COLO668 (cell line): ENCODE measurements around the gene SCAMP1.
"Not testable (repeated sequence)": the region's sequence is repeated elsewhere in the genome, so short reads cannot be mapped to it uniquely, and the experiment has no call there.

Experiments
- DNase-seq: peaks from one replicate; lab custom pipeline; 2025; ENCODE audit not compliant: unreplicated experiment; lab: John Stamatoyannopoulos, UW

The SCAMP1 gene, protein sequence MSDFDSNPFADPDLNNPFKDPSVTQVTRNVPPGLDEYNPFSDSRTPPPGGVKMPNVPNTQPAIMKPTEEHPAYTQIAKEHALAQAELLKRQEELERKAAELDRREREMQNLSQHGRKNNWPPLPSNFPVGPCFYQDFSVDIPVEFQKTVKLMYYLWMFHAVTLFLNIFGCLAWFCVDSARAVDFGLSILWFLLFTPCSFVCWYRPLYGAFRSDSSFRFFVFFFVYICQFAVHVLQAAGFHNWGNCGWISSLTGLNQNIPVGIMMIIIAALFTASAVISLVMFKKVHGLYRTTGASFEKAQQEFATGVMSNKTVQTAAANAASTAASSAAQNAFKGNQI

DNA sequence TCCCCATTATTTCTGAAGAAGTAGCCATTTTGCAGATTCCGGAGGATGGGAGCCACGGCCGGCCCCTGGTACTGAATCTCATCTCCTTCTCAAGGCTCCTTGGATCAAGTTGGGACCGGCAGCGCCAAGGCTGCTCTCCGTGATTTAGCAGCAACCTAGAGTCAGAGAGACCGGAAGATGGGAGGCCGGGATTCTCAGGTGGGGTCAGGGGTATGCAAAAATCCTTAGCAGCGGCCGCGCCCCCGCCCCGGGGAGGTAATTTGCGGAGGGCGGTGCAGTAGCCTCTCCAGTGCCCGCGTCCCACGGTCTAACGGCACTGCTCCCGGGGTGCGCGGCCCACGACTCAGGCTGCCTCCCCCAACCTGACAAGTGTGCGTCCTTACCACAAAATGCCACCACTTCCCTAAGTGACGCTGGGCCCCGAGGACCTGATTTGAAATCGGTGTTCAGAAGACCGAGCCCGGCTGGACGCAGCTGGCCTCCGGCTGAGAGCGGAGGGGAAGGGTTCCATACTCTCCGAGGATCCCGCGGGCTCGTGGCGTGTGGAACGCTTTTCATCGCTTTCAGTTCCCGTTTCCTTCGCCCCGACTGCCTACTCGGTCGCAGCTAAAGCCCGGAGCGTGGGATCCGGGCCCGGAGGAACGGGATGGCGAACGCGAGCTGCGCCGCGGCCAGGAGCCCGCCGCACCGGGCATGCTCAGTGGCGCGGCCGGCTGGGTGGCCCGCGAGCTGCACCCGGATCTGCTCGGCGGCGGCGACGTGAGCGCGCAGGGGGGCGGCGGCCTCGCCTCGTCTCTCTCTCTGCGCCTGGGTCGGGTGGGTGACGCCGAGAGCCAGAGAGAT lies at the start of gene SCAMP1:
SCAMP1 (plus strand) TSS at position 787 of the 843 bp plus-strand sequence; CDS start at position 842, 55 bp downstream.
- peak; percentile 92 for DNase-seq

DNA sequence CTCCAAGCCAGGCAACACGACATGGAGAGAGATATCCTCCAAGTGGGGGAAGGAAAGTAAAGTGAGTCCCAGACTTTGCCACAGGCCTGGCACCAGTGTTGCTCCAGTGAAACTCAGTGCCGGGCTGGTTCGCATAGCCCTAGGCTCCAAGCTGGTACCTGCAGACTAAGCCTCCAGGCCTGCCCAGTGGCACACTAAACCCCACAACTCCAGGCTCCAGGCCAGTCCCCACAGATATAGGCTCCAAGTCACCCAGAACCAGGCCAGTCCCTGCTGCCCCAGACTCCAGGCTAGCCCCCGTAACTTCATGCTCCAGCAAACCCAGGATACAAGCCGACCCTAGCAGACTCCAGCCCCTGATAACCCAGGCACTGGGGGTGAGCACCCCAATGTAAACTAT lies 42.9 kb upstream of the SCAMP1 start:
- DNase-seq: no peak

DNA sequence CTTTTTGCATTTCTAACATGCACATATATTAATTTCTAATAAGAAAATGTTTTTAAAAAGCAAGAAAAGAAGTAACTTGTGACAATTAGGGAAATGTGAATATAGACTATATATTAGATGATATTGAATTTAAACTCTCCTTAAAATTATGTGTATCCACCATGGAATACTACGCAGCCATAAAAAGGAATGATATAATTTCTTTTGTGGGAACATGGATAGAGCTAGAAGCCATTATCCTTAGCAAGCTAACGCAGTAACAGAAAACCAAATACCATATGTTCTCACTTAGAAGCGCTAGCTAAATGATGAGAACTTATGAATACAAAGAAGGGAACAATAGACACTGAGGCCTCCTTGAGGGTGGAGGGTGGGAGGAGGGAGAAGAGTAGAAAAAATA lies 42.1 kb upstream of the SCAMP1 start:
- no peak for DNase-seq

DNA sequence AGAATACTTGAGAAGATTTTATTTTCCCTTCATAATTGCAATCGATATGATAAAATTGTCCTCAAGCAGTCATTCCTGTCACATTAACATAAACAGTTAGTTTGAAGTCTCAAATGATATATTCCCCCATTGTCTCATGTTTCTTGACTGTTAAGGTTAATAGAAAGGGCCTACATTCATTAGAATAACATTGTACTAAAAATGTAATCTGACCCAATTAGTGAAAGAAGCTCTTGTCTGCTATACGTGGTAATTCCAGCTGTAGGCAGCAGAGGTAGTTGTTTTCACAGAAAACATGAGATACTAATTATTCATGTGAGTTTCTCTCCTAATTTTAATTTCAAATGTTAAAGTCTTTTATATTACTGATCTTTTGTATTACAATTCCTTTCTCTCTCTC lies 40.0 kb upstream of the SCAMP1 start:
- DNase-seq: peak; percentile 1

DNA sequence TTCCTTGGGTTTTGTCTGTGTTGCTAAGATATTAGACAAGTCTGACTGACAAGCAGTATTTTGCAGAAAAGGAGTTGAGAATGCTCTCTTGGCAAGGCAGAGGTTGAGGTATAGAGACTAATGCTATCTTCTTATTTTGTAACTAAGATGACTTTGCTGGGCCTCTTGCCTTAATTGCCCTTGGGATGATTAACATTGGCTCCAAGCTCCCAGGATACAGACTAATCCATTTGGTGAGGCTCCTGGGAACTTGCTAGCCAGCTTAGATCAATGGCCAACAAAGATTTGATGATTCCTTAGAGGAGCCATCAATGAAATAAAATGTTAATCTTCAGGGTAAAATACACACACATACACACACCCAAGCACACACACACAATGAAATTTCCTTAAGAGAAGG lies 37.2 kb upstream of the SCAMP1 start:
- DNase-seq: no peak

DNA sequence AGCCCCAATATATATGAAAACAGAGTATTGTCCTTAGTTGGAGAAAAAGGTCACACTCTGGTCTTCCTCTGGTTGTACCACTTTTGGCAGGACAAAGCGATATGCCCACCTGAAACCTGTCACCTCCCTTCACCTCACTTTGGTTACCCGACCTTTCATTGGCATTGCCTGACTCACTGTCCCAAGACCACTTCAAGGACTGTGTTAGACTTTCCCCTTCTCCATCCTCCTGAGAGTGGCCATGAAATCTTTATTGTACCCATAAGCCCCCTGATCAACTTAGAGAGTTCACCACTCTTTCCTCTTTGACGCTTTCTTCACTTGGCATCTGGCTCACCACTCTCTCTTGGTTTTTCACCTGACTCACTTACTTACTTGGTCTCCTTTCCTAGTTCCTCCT lies 33.5 kb upstream of the SCAMP1 start:
- DNase-seq: no peak

DNA sequence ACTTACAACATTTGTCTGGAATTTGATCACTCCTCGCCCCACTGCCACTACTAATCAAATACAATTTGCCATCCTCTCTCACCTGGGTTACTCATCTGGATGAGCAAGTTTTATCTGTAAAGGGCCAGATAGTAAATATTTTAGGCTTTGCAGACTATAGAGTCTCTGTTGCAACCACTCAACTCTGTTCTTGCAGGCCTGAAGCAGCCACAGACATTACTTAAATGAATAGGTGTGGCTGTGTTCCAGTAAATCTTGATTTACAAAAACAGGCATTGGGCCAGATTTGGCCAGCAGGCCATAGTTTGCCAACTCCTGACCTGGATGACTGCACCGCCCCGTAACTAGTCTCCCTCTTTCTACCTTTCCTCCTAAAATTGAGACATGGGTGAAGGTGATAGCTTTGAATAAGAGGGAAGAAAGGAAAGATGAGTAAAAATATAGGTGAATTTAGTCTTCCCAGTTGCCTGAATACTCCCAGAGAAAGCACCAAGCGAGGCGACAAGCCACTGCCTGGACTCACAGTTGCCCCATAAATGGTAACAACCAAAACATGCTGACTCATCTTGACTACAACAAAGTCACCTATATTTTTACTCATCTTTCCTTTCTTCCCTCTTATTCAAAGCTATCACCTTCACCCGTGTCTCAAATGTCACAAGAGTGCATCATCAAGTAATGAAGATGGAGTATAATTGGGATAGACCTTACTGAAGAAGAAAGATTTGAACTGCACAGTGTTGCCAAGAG lies 32.5 kb upstream of the SCAMP1 start:
- DNase-seq: no peak

DNA sequence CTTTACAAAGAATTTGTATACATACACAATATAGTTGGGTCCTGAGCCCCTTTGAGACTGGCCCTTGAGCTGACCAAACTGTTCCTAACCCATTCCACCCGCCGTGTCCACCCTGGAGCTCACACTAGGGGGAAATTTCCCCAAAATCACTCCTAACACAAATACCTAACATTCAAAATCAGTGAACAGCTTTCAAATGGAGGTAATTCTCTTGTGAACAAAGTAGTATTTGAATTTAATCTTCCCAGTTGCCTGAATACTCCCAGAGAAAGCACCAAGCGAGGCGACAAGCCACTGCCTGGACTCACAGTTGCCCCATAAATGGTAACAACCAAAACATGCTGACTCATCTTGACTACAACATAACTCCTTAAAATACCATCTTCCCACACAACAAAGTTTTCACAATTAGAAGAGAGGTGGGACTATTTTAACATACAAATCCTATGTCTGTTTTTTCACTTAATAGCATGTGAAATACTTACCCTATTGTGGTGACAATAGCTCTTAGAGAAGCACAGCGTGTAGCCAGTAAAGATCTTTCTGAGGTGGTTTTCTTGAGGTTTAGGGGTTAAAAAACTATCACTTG lies 31.7 kb upstream of the SCAMP1 start:
- DNase-seq: no peak

DNA sequence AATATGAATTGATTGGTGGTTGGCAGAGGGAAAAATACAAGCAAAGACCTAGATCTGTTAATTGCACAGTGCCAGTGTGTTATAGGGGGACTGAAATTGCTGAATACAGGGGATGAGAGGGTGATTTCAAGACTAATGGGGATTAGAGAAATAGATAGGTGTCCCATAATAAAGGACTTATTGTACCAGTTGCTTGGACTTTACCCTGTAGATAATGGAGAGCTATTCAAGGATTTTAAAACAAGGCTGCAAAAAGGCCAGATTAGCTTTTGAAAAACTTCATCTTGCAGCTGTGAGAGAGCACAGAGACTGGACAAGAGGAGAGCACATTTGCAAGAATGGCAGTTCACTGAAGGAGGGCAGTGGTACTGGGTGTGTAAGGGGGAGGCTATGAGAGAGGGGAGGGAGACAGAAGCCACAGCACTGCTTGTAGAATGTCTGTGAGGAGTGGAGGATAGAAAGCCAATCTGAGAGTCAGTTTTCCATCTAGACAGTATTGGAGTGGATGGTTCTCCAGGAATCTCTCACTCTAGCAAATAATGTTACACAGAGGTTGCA lies 28.8 kb upstream of the SCAMP1 start:
- no peak for DNase-seq

DNA sequence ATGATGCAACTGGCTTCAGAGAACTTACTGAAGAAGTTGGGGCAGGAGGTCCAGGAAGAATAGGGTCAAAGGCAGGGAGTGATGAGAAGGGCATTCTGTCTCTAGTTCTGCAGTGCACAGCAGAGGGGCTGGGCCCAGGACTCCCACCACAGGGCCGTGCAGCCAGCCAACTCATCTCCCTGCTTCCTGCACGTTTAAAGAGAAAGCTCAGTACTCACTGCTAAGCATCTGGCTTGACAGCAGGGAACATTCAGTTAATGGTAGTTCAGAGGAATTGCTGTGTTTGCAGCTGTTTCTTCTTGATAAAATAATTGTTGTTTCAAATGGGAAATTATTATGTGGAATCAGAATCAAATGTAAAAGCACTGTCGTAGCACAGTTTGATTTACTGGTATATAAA lies 25.6 kb upstream of the SCAMP1 start:
- no peak for DNase-seq

DNA sequence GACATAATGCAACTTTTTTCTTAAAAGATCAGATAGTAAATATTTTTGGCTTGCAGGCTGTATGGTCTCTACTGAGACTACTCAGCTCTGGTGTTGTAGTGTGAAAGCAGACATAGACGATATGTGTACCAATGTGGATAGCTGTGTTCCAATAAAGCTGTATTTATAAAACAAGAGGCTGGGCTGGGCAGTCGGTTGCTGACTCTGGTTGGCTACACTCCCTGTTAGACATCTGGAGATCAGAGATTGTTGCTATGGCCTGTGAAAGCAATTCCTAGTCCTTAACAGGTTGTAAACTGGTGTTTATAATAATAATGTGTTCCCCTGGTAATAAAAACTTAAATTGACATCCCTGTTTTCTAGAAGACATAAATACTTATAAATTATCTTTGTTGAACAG lies 24.4 kb upstream of the SCAMP1 start:
- DNase-seq: no peak

DNA sequence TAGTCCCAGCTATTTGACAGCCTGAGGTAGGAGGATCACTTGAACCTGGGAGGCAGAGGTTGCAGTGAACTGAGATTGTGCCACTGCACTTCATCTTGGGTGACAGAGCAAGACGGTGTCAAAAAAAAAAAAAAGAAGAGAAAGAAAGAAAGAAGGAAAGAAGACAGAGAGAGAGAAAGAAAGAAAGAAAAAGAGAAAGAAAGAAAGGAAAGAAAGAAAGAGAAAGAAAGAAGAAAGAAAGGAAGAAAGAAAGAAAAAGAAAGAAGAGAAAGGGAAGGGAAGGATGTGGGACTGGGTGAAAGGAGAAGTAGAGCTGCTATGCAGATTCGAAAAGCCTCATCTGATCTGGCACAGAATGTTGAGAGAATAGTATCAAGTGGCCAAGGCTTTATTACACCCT lies 23.7 kb upstream of the SCAMP1 start:
- no peak for DNase-seq

DNA sequence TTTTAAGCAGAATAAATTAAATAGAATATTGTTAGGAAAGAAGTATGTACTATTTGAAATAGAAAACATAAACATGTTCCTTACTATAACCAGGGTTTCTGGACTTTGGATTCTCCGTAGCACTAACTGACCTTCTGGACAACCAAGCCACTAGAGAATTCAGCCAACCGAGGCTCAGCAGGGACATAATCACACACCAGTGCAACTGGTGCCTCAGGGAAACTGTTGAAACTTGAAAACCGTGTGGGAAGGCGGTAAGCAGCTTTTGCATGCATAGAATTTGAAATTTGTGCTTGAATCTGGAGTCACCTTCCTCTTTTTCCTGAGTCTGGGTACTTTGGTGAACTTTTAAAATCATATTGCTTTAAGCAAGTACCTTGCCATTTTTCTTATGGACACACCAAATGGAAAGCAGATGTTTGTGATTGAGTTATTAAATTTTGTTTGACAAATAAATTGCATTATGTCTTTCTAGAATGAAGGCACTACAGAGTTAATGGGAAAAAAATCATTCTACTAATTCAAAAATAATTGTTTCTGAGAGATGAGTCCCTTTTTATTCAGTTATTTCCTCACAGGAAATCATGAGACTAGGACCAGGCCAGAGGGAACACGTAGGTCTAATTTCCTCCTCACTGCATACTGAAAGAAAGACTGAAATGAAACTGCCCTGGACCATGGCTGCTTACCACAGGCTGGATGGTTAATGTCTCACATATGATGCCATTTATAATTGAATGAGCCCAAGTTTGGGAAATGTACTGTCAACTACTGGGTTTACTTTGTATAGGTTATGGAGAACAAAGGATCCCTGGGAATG lies 20.6 kb upstream of the SCAMP1 start:
- no peak for DNase-seq

DNA sequence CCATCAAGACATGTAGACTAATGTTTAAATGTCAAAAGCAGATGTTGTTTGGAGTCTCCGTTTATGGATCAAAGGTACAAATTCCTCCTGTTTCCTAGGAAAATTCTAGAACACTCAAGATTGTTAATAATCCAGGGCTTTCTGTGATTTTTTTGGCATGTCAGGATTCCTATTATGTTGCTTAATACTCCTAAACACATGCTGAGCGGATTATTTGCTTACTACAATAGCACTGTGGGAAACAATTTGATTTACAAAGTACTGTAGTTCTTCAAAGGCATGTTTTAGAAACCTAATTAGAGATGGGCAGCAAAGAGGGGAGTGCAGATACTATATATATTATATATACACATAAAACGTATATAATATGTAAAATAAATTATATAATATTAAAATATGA lies 19.0 kb upstream of the SCAMP1 start:
- no peak for DNase-seq

DNA sequence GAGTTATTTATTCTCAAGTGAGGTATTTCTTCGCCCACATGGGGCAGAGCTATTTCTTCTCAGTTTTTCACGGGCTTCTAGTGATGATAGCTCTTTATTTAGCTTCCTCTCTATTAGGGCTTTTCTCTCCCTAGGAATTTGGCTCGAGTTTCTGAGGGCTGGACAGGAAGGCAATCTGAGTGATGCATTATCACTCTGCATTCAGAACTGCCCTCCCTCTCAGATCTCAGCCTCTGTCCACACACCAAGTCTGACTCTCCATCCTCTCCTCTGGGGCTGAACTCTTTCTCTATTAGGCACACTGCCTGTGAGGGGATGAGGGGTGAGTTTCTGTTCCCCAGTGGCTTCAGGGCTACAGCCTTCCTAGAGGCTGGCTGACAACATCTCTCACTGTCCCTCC lies 14.9 kb upstream of the SCAMP1 start:
- no peak for DNase-seq

DNA sequence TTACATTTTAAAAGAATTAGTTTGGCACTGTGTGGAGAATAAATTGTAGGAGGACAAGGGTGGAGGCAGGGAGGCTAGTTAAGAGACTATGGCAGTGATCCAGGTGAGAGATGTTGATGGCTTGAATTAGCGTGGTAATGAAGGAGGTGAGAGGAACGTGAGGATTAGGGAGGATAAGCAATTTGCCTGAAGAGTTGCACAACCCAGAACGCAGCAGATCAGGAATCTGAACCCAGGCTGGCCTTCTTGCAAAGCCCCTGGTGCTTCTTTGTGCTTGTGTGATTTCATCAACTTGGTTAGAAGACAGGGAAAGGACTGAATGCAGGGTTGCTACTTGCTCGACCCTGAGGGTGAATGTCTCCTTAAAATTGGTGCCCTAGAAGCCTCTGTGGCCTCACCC lies 6.9 kb upstream of the SCAMP1 start:
- no peak for DNase-seq

DNA sequence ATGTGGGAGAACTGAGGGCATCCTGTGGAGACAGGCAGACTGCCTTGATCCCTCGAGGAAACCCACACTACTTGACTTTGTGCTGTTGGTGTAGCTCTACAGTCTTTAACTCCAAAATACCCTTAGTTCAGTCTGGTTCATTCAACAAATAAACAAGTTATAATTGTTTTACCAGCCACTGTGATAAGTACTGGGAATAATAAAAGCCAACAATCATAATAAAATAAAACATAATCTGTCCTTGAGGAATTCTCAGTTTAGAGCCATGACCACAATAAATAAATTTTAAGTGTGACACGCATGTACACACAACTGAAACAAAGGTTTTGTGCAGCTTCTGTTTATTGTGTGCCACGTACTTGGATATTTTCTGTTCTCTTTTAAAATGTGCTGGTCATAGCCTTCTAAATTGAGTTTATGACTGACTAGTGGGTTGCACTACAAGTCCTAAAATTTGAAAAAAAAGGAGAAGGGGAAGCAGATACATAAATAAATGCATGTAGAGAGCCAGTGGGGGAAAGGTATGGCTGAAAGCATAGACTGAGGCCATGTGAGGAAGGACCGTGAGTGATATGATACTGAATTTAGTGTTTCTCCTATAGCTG lies 6.2 kb upstream of the SCAMP1 start:
- DNase-seq: no peak

DNA sequence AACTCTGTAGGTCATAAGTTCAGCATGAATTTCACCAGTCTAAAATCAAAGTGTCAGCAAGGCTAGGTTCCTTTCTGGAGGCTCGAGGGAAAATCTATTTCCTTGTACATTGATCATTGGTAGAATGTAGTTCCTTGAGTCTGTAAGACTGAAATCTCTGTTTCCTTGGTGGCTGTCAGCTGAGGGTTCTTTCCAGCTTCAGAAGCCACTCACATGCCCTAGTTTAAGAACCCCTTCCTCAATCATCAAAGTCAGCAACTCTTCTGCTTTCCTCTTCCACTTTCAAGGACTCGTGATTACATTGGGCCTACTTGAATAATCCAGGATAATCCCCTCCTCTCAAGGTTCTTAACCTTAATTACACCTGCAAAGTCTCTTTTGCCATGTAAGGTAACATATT lies 4.9 kb upstream of the SCAMP1 start:
- DNase-seq: no peak

DNA sequence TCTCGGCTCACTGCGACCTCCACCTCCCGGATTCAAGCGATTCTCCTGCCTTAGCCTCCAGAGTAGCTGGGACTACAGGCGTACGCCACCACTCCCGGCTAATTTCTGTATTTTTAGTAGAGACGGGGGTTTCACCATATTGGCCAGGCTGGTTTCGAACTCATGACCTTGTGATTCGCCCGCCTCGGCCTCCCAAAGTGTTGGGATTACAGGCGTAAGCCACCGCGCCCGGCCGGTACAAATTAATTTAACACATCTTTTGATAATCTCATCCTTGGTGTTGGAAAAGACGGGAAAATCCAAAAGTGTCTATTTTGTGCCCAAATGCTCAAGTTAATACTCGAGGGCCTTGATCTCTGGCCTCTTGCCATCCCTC lies 974 bp upstream of the SCAMP1 start:
- not testable (repeated sequence) for DNase-seq

DNA sequence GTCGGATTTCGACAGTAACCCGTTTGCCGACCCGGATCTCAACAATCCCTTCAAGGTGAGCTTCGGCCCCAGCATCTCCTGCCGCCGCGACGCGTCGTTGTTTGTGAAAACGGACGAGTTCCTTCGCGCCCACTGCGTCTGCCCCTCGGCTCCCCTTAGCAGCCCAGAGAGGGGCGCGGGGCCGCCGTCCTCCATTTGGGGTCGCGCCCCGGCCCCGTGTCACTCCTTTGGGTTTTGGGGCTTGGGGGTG lies 182 bp downstream of the SCAMP1 start:
- no peak for DNase-seq
